Activated T-cell treated with anti-CD3 and anti-CD28 coated beads for 24 hours (primary cell): ENCODE measurements around the gene NEDD8.

ENCODE experiments used
- DNase-seq: peaks from one replicate; pipeline ENCODE4 v3.0.0-alpha.2; 2020; ENCODE audit warnings: low read depth

The NEDD8 gene

DNA sequence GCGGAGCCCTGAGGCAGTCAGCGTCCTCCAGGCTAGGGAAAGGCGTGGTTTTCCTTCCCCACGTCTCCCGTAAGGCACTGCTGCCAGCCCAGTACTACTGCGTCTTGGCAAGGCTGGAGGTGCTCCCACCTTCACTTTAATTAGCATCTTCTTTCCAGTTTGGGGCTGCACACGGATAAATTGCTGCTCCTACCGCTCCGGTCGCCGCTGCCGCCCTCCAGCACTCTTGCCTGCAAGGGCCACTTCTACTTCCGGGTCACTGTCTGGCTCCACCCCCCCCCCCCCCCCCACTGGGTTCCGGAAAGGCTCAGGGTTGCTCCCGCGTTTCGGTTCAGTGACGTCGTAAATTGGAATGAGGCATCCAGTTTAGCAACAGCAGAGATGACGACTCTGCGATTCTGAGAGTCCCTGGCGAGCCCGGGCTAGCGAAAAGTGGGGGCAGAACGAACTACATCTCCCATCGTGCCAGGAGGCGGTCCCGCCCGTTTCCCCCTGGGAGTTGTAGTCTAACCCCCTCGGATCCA, at the start of gene NEDD8:
Gene NEDD8 (minus strand): TSS at position 247 of the 524 bp plus-strand sequence. CDS start 100 bp downstream, at position 147.
- DNase-seq: peak; percentile 91

DNA sequence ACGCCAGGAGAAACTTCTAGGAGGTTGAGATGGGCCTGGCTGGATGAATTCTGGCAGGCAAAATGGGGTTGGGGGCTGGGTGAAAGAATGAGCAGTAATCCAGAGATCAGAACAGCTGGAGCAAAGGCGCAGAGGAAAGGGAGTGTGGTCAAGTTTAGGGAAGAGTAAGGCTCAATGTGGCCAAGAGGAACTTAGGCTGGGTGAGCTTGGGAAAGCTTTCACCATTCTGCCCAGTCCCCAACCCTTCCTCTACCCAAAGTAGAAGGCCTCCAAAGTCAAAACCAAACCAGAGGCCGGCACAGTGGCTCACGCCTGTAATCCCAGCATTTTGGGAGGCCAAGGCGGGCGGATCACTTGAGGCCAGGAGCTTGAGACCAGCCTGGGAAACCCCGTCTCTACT, 49.5 kb upstream of the NEDD8 start:
- DNase-seq: no peak

DNA sequence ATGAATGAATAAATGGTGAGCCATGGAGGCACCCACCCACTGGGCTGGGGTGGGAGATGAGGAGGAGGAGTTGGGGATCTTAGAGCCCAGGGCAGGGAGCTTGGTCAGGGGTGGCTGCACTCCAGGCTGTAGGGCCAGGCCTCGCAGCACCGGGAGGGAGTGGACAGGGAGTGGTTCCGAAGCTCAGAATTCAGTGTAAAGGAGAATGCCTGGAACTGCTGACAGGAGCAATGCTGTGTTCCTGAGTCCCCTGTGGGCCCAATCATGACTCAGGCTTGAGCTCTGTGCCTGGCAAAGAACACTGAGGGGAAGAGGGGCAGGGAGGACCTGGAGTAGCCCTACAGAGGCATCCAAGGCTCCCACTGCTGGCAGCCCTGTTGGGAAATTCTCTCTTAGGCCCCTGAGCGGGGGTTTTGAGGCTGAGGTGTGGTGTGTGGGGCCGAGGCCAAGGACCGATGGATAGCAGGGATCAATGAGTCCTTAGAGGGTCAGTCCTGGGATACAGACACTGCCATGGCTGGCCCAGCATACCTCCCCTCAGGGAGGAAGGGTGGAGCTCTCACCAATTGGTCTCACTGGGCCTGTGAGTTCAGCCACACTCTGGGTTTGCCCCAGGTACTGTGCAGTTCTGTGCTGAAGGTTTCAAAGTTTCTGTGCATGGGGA, 48.8 kb upstream of the NEDD8 start:
- DNase-seq: no peak

DNA sequence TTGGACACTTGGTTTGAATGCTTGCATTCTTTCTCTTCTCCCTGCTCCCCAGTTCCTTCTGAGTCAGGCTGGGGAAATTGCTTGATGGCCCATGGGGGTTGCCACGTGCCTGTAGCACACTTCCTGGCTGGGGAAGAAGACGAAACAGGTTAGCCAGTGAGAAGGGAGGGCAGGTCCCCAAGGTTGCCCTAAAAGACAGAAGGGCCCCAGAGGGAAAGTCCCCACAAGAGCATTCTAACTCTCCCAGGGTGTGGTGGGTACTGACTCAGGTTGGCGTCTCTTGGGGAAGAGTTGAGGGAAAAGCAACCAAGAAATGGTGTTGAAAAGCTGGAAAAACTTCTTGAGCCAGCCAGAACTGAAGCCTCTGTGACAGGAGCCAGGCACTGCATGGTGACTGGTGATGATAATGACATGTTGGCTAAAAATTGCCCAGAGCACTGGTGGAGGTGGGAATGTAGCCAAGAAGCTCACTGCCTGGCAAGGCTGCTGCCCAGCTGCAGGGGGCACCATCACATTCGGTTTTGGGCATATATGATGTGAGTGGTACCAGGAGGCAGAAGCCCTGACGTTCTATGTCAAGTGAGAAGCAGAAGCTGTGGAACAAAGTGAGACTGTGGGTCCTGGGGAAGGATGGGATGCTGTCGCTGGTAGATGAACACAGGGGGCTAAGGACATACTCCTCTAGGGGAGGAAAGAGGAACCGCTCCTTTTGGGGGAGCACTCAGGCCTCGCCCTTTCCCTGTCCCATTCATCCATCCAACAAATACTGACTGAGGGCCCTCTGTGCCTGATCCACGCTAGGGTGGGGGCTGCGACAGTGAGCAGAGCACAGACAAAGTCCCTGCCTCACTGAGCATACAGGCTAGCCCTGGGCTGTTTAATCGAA, 47.4 kb upstream of the NEDD8 start:
- peak; percentile 45 for DNase-seq

DNA sequence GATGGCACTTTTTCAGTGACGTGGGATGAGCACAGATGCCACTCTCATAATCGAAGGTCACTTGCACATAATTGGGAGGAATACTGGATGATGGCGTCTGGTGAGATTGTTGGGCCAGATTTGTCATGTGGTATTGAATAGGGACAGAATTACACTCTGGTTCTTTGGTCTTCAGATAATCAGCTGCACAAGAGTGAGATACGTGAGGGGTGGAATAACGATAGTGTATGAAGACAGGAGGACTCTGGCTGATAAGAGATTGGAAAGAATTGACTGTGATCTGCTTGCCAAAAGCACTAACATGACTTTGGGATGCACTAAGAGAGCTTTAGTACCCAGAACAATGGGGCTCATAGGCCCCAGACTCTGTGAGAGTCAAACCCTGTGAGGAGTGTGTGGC, 46.3 kb upstream of the NEDD8 start:
- DNase-seq: no peak

DNA sequence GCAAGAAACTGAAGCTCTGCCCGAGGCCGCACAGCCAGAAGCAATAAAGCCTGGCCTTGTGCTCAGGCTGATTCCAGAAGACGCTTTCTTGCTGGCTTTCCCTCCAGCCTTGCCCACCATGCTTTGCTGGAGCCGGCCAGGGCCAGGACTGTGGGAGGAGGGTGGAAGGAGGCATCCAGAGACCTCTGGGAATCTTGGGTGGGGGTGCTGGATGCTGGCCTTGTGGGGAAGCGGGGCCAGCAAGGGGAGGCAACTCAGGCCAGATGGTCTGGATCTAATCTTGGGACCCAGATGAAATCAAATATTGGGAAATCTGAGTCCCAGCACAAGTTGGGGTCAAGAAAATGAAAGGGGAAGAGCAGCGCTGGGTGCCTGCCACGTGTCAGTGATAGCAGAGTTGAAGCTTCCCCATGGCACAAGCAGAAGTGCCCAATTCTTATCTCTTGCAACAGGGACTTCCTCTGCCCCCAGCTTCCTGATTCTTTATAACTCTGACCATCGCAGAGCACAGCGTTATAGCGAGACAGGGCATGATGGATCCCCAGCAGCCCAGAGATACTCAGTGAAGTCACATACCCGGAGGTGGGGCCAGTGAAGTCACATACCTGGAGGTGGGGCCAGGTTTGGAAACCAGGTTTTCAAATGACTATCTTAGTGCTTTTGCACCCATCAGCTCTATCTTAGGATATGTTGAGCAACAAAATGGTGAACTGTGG, 45.6 kb upstream of the NEDD8 start:
- no peak for DNase-seq

DNA sequence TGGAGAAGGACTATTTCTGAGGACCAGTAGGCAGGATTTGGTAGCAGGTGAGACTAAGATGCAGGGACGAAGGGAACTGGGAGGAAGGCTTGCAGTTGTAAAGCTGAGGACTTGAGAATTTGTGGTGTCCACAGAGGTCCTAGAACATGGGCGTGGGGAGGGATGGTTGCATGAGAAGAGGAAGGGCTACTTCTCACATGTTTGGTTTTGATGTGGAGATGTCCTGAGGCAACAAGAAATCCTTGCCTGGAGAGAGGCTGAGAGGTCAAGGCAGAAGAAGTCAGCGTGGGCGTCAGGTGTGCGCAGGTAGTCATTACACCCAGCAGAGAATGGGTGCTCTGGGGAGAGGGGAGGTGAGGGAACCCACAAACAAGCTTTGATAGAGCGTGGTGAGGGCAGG, 44.9 kb upstream of the NEDD8 start:
- DNase-seq: no peak

DNA sequence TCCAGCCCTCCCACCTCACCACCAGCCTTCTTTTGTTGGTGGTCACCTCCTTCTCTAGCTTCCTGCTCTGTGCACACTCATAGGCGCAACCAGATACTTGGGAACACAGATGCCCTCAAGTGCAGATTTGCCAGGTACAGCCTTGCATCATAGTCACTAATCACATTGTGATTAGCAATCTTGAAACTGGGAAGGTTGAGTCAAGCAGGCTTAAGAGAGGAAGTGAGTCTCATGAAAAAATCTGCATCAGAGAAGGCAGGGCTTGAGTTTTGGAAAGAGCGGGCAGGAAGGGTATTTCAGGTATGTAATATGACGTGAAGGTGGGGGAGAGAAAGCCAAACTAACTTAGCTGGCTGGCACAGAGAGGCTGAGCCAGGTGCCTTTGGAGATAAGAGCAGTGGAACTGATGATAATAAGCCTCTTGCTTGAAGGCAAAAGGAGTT, 42.0 kb upstream of the NEDD8 start:
- DNase-seq: peak; percentile 52

DNA sequence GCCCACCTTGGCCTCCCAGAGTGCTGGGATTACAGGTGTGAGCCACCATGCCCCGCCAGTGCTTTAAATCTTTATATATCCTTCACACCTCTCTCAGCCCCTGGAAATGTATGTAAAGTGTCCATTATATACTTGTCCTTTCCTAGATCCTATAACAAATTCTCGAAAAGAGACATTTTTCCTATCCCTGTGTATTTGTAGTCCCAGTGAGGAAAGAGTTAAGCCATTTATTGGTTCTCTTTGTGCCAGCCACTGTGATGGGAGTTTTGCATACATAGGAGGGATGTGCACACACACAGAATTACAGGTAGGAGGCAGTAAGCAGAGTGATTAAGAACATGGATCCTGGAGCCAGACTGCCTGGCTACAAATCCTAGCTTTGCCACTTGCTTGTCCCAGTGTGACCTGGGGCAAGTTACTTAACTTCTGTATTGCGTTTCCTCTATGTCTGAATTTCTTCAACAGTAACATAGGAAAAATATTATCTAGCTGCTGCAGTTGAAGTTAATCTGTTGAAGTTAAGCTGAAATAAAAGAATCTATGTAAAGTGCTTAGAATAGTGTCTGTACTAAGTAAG, 41.3 kb upstream of the NEDD8 start:
- DNase-seq: no peak

DNA sequence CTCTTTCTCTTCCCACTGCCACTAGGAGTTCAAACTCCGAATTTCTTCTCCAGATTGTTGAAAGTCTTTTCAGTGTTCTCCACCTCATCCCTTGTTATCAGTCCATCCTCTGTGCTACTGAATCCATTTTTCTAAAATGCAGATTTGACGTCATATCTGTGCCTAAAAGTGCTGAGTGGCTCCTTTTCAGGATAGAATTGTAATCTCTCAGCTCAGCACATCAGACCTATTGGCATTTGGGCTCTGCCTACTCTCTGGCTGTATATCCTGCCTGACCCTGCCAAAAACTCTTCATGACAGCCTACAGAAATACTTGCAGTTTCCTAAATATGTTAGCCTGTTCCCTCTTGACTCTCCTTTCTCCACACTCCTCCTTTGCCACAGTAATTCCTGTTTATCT, 40.3 kb upstream of the NEDD8 start:
- no peak for DNase-seq

DNA sequence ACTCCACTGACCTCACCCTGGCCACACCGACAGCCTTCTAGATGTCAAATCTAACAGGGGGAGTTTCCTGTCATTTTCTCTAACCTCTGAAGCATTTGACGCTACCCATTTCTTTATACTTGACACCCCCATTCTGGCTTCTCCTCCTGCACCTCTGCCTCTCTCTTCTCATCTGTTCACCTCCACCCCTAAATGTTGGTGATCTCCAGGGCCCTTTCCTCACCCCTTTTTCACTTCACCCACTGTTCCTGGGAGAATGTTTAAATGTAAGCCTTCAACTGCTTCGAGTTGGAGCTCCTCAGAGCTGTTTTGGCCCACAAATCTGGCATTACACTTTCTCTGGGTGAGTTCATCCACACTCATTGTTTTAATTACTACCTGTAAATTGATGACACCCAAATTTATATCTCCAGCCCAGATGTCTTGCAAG, 39.7 kb upstream of the NEDD8 start:
- DNase-seq: no peak

DNA sequence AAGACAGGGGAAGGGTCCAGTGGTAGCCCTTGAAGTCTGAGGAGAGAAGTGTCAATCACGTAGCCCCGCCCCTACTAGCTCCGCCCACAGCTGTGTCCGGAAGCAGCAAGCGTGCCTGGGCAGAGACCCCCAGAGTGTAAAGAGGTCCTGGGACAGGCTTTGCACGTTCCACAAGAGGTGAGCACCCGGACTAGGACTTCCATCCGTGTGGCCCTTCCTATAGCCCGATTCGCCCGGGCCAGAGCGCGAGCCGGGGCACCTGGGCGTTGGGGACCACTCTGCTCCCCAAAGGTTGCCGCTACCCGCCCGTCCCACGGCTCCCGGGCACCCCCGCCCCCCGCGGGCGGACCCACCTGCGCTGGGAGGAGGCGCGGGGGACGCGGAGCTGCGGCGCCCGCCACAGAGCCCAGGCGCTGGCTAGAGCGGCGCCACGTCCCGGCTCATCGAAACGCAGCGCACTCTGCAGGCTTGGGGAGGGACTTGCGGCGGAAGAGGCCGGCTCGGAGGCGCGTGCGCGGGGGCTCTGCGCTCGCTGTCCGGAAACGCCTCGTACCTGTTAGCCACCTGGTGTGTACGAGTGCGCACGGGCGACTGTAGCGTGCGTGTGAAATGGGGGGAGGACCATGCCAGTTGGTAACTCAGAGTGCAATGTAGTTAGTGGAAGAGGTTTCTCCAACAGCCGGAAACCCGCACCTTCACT, 39.1 kb upstream of the NEDD8 start, which contains the start of gene RABGGTA:
Gene RABGGTA (minus strand): TSS at position 464 of the 700 bp plus-strand sequence. CDS start 482 bp downstream, outside the sequence.
- peak; percentile 85 for DNase-seq

DNA sequence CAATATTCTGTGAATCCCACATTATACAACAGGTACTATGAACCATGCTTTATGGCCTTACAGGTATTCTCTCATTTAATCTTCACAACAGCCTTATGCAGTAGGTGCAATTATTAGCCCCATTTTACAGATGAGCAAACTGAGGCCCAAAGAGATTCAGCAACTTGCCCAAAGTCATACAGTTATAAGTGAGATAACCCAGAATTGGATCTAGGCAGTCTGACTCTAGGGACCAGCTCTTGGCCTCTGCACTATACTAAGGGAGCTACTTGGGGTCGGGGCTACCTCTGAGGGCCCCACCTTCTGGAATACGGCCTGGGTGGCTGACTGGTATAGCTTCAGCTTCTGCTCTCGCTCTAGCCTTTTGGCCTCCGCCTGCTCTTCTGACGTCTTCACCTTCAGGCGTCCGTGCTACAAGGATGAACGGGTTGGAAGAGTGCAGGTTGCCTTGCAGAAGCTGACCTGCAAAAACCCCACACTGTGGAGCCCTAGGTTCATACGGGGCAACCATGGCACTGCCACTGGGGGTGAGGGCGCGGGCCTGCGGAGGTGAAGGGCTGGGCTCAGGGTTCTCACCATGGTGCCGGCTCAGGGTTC, 38.5 kb upstream of the NEDD8 start:
- no peak for DNase-seq

DNA sequence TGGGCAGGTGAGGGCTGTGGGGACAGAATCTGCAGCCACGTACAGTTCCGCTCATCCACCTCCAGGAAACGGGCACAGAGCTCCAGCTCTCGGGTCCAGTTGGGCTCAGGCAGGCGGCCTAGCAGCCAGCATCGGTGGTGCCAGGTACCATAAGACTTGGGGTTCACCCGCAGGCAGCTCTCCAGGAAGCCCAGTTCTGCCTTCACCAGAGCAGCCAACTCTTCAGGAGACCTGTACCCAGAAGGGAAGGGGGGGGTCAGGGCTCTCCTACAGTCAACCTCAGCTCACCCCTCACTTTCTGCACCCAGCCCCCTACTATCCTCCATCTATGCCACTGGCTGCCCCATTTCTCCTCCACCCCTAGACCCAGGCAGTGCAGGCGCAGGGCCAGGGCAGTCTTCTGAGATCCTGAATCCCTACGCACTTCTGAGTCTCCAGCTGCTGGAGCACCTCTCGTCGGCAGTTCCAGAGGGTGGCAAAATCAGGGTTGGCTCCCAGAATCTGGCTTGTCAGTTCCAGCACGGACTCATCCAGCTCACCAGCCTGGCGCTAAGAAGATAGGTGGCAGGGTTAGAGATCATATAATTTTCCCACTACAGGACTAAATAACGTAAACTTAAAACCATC, 37.9 kb upstream of the NEDD8 start:
- no peak for DNase-seq

DNA sequence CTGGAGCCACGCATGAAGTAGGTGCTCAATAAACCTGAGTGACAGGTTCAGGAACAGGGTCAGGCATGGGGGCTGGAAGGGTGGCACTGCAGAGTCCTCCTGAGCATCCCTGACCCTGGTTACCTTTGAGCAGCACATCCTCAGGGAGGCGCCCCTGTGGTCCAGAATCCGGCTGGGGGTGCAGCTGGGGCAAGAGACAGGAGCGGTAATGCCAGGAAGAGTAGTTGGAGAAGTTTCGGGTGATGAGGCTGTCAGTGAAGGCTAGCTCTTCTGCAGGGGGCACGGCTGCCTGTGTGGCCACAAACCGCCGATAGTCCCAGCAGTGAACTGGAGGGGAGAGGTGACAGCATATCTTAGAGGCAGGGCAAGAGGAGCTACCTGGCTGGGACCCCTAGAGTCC, 37.2 kb upstream of the NEDD8 start:
- no peak for DNase-seq

DNA sequence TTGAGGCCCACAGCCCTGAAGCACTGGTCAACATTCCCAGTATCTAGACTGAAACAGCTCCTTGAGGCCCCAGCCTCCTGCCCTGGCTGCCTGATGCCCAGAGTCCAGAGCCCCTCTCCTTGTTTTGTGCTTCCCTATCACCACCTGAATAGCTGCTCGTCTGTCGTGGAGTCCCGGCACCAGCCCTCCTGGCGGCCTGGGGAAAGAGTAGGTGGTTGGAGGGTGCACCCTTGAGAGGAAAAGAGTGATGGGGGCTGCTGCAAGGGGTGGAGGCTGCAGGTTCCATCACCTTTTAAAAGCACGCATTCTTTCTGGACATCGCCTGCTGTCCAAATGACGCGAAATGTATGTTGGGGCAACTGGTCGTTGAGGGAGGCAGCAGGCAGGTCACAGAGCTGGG, 36.1 kb upstream of the NEDD8 start:
- no peak for DNase-seq

DNA sequence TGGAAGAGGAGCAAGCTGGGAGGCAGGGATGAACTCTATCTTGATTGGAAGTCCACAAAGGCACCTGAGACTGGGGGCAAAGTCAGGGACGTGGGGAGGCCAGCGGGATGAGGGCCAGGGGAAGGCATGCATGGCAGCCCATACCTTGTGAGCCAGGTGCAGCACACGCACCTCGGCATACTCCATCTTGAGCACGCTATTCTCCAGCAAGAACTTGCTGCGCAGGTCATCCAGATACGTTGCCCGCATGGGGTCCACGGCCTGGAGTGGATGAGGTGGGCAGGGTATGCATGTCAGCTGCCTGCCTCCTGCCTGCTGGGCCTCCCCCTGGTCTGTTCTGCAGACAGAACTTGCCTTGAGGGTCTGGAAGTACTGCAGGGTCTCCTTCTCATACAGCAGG, 35.3 kb upstream of the NEDD8 start:
- DNase-seq: no peak

DNA sequence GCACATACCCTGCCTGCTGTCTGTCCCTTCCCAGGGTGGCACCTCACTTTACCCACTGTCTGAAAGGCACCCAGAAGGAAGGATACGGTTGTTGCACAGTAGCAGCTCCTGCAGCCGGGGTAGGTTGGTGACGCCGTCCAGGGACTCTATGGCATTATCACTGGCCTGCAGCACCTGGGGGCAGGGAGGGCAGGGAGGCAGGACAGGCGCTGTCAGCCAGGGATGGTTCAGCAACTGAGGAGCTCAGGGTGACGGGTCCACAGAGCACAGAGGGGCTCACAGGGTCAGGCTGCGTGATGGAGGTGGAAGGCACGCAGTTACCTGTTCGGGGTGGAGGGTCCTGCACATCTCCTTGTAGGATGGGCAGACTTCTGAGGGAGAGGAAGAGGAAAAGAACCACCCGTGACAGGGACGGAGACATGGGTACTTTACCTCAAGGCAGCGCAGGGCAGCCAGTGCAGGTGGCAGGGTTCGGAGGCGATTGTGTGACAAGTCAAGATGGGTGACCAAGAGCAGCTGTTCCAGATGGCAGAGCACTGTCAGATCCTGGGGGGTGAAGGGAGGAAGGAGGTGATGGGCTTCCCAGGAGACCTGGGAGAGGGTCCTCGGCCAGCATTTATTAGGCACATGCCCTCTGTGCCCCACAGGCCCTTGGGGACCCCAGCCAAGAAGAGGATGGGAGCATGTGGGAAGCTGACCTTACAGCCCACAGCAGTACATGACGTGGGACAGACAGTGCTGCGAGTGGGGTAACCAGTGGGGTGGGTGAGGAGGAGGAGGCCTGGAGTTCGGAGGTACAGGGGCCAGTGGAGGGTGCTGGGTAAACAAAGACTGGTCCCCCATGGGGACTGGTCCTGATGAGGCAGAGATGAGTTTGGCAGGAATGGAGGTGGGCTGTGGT, 34.4 kb upstream of the NEDD8 start:
- DNase-seq: no peak

DNA sequence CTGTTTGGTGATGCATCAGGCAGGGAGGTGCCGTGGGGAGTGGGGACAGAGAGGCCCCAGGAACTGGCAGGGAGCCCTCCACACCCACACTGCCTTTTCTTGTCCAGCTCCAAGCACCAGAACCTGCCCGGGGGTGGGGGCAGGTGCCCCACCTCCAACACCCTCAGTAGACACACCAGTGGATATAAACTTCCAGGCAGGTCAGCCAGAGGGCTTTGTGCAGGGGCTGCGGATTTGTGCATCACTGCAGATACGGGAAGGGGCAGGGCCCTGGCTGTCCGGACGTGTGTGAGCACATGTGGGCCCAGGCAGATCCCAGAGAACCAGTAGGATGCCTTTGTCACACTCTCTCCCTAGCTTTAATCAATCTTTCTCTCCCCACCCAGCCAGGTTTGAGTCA, 32.1 kb upstream of the NEDD8 start:
- DNase-seq: no peak
